Dendritic cell treated with granulocyte-macrophage colony-stimulating factor and Interleukin-4, amounts not matched to agents 40 ng/mL and 50 ng/mL, for 4 days (primary cell): ENCODE data around the gene AHNAK.
"Not testable (repeated sequence)": the region's sequence is repeated elsewhere in the genome, so short reads cannot be mapped to it uniquely, and the experiment has no call there.

ENCODE experiments used
- H3K27ac Mint-ChIP-seq: one replicate; pipeline ENCODE4 v1.8.0; 2022; ENCODE audit warnings: mild to moderate bottlenecking, mixed read lengths
- H3K27me3 Mint-ChIP-seq: one replicate; pipeline ENCODE4 v1.8.0; 2022; ENCODE audit warnings: mild to moderate bottlenecking, mixed read lengths
- H3K36me3 Mint-ChIP-seq: one replicate; pipeline ENCODE4 v1.8.0; 2022; ENCODE audit warnings: low read depth, mixed read lengths
- H3K4me1 Mint-ChIP-seq: one replicate; pipeline ENCODE4 v1.8.0; 2022; ENCODE audit warnings: low read depth, mixed read lengths
- H3K4me3 Mint-ChIP-seq: one replicate; pipeline ENCODE4 v1.8.0; 2022; ENCODE audit warnings: mild to moderate bottlenecking, moderate library complexity, mixed read lengths
- H3K9me3 Mint-ChIP-seq: one replicate; pipeline ENCODE4 v1.8.0; 2022; ENCODE audit warnings: mixed read lengths
- intact Hi-C: fragments of 100-400 bp; cut with micrococcal nuclease; formaldehyde crosslinking; loops from one replicate; pipeline ENCODE4 v1.15.0; 2022

Gene AHNAK

GRCh38 chr11:62508336-62509058 is 38.1 kb downstream of the AHNAK start:
- intact Hi-C loops: loop anchor here (5.0 kb wide), 1 partner anchor 86 kb away; no protein-coding TSS in a partner anchor
- Mint-ChIP-seq H3K9me3 (no peaks in the 10 kb centered on the region), H3K4me3 (no peak overlapping the region), H3K4me1 (peaks cover 79% of the 10 kb centered on the region), H3K27ac (peak overlapping the region; percentile 78), H3K27me3 (peaks cover 3% of the 10 kb centered on the region), H3K36me3 (peaks cover 28% of the 10 kb centered on the region)

GRCh38 chr11:62507125-62507422 is 39.5 kb downstream of the AHNAK start:
- Mint-ChIP-seq H3K9me3 (no peaks in the 10 kb centered on the region), H3K36me3 (peaks cover 14% of the 10 kb centered on the region), H3K4me1 (peaks cover 79% of the 10 kb centered on the region), H3K4me3 (no peak overlapping the region), H3K27me3 (peaks cover 7% of the 10 kb centered on the region), H3K27ac (peak overlapping the region; percentile 67)
- intact Hi-C loops: loop anchor here (5.0 kb wide), 1 partner anchor 85 kb away; no protein-coding TSS in a partner anchor

GRCh38 chr11:62506413-62507124 is 40.0 kb downstream of the AHNAK start:
- intact Hi-C loops: loop anchor here (5.0 kb wide), 1 partner anchor 84 kb away; no protein-coding TSS in a partner anchor
- Mint-ChIP-seq H3K27me3 (peaks cover 9% of the 10 kb centered on the region), H3K4me1 (peaks cover 79% of the 10 kb centered on the region), H3K36me3 (peaks cover 10% of the 10 kb centered on the region), H3K27ac (peak overlapping the region; percentile 67), H3K4me3 (no peak overlapping the region), H3K9me3 (no peaks in the 10 kb centered on the region)

- intact Hi-C loops: loop anchor here (5.0 kb wide), 1 partner anchor 83 kb away; no protein-coding TSS in a partner anchor
- H3K4me1 Mint-ChIP-seq: peaks cover 81% of the 10 kb centered on the region
- H3K27me3 Mint-ChIP-seq: peaks cover 9% of the 10 kb centered on the region
- H3K27ac Mint-ChIP-seq: peak overlapping the region; percentile 67
- peak overlapping the region; percentile 52 for H3K4me3 Mint-ChIP-seq
- H3K9me3 Mint-ChIP-seq: no peaks in the 10 kb centered on the region
- peaks cover 10% of the 10 kb centered on the region for H3K36me3 Mint-ChIP-seq
Measured at GRCh38 chr11:62505440-62506091, 41.0 kb downstream of the AHNAK start.

- peak overlapping the region; percentile 67 for H3K27ac Mint-ChIP-seq
- H3K36me3 Mint-ChIP-seq: peaks cover 10% of the 10 kb centered on the region
- intact Hi-C loops: loop anchor here (5.0 kb wide), 1 partner anchor 83 kb away; no protein-coding TSS in a partner anchor
- no peaks in the 10 kb centered on the region for H3K9me3 Mint-ChIP-seq
- H3K4me1 Mint-ChIP-seq: peaks cover 85% of the 10 kb centered on the region
- H3K27me3 Mint-ChIP-seq: peaks cover 9% of the 10 kb centered on the region
- peak overlapping the region; percentile 52 for H3K4me3 Mint-ChIP-seq
Measured at GRCh38 chr11:62505059-62505439, 41.6 kb downstream of the AHNAK start.

GRCh38 chr11:62504158-62504973 is 42.2 kb downstream of the AHNAK start:
- peaks cover 9% of the 10 kb centered on the region for H3K27me3 Mint-ChIP-seq

GRCh38 chr11:62502030-62502730 is 44.4 kb downstream of the AHNAK start:
- Mint-ChIP-seq H3K4me3 (no peak overlapping the region), H3K36me3 (peaks cover 10% of the 10 kb centered on the region), H3K9me3 (no peaks in the 10 kb centered on the region), H3K27me3 (peaks cover 9% of the 10 kb centered on the region), H3K27ac (peak overlapping the region; percentile 61), H3K4me1 (peaks cover 81% of the 10 kb centered on the region)
- intact Hi-C loops: no loop called here

More at GRCh38 chr11:62504158-62504973, 42.2 kb downstream of the AHNAK start:
- Mint-ChIP-seq H3K27ac (peak overlapping the region; percentile 35), H3K36me3 (peaks cover 10% of the 10 kb centered on the region), H3K4me3 (no peak overlapping the region), H3K9me3 (no peaks in the 10 kb centered on the region), H3K4me1 (peaks cover 85% of the 10 kb centered on the region)
- intact Hi-C loops: no loop called here

- intact Hi-C loops: no loop called here
- no peaks in the 10 kb centered on the region for H3K9me3 Mint-ChIP-seq
- H3K27me3 Mint-ChIP-seq: peaks cover 9% of the 10 kb centered on the region
- peaks cover 82% of the 10 kb centered on the region for H3K4me1 Mint-ChIP-seq
- no peak overlapping the region for H3K4me3 Mint-ChIP-seq
- H3K36me3 Mint-ChIP-seq: peaks cover 10% of the 10 kb centered on the region
- peak overlapping the region; percentile 61 for H3K27ac Mint-ChIP-seq
Measured at GRCh38 chr11:62501432-62501891, 45.1 kb downstream of the AHNAK start.

GRCh38 chr11:62500650-62501030 is 46.0 kb downstream of the AHNAK start:
- intact Hi-C loops: no loop called here
- peaks cover 78% of the 10 kb centered on the region for H3K4me1 Mint-ChIP-seq
- peaks cover 7% of the 10 kb centered on the region for H3K36me3 Mint-ChIP-seq
- H3K9me3 Mint-ChIP-seq: no peaks in the 10 kb centered on the region
- H3K27ac Mint-ChIP-seq: peak overlapping the region; percentile 61
- no peak overlapping the region for H3K4me3 Mint-ChIP-seq
- H3K27me3 Mint-ChIP-seq: peaks cover 9% of the 10 kb centered on the region

GRCh38 chr11:62499944-62500649 is 46.5 kb downstream of the AHNAK start:
- Mint-ChIP-seq H3K27ac (peak overlapping the region; percentile 61), H3K36me3 (peaks cover 1% of the 10 kb centered on the region), H3K4me3 (no peak overlapping the region), H3K27me3 (peaks cover 7% of the 10 kb centered on the region), H3K9me3 (no peaks in the 10 kb centered on the region), H3K4me1 (peaks cover 73% of the 10 kb centered on the region)
- intact Hi-C loops: loop anchor here (5.0 kb wide), 2 partner anchors 38 to 42 kb away; no protein-coding TSS in a partner anchor

- Mint-ChIP-seq H3K4me1 (peaks cover 66% of the 10 kb centered on the region), H3K27ac (peak overlapping the region; percentile 61)
- H3K4me3 Mint-ChIP-seq, H3K9me3 Mint-ChIP-seq, H3K27me3 Mint-ChIP-seq, H3K36me3 Mint-ChIP-seq: not testable (repeated sequence)
- intact Hi-C loops: loop anchor here (5.0 kb wide), 2 partner anchors 37 to 43 kb away; no protein-coding TSS in a partner anchor
Measured at GRCh38 chr11:62499311-62499943, 47.2 kb downstream of the AHNAK start.
